HG03354 (cell line): ENCODE data around the gene FBXO10.
A peak's percentile ranks its signal among the peaks of the same experiment; 100 is the strongest.
"Not testable (repeated sequence)": the region's sequence is repeated elsewhere in the genome, so short reads cannot be mapped to it uniquely, and the experiment has no call there.

Experiments used
- ATAC-seq: cut with Tn5 transposase; IDR thresholded peaks from one replicate; pipeline ENCODE4 v1.9.1; 2021; ENCODE audit warnings: mild to moderate bottlenecking; ENCODE audit not compliant: unreplicated experiment, poor library complexity, severe bottlenecking

The FBXO10 gene

GRCh38 chr9:37575921-37576721 is at the start of gene FBXO10:
Gene FBXO10, minus strand, starts transcription at chr9:37576380. Its CDS starts 34,612 bp downstream, at chr9:37541768.
- peak; percentile 84 for ATAC-seq

GRCh38 chr9:37625758-37626147 is 49.6 kb upstream of the FBXO10 start:
- no peak for ATAC-seq

- ATAC-seq, result no peak
These were observed 49.0 kb upstream of the FBXO10 start for GRCh38 chr9:37625036-37625757.

- ATAC-seq, result no peak
These were observed 47.9 kb upstream of the FBXO10 start for GRCh38 chr9:37624073-37624472.

- ATAC-seq, result no peak
These were observed 47.1 kb upstream of the FBXO10 start for GRCh38 chr9:37623267-37623666.

GRCh38 chr9:37622462-37622861 is 46.3 kb upstream of the FBXO10 start:
- no peak for ATAC-seq

GRCh38 chr9:37621273-37622121 is 45.3 kb upstream of the FBXO10 start:
- no peak for ATAC-seq

- no peak for ATAC-seq
These were observed 44.2 kb upstream of the FBXO10 start for GRCh38 chr9:37620396-37620795.

GRCh38 chr9:37619806-37620205 is 43.6 kb upstream of the FBXO10 start:
- no peak for ATAC-seq

- ATAC-seq, result no peak
These were observed 42.6 kb upstream of the FBXO10 start for GRCh38 chr9:37618817-37619216.

- ATAC-seq, result no peak
These were observed 41.7 kb upstream of the FBXO10 start for GRCh38 chr9:37617832-37618231.

GRCh38 chr9:37617161-37617560 is 41.0 kb upstream of the FBXO10 start:
- no peak for ATAC-seq

- ATAC-seq, result no peak
These were observed 35.8 kb upstream of the FBXO10 start for GRCh38 chr9:37611961-37612360.

- ATAC-seq, result no peak
These were observed 34.8 kb upstream of the FBXO10 start for GRCh38 chr9:37611014-37611413.

- no peak for ATAC-seq
These were observed 33.7 kb upstream of the FBXO10 start for GRCh38 chr9:37609735-37610397.

GRCh38 chr9:37608250-37608649 is 32.1 kb upstream of the FBXO10 start:
- ATAC-seq, result no peak

GRCh38 chr9:37604296-37604695 is 28.1 kb upstream of the FBXO10 start:
- ATAC-seq, result no peak

GRCh38 chr9:37602817-37603216 is 26.6 kb upstream of the FBXO10 start:
- ATAC-seq, result no peak

- ATAC-seq, result not testable (repeated sequence)
These were observed 25.9 kb upstream of the FBXO10 start for GRCh38 chr9:37602061-37602460.

- ATAC-seq, result no peak
These were observed 20.3 kb upstream of the FBXO10 start for GRCh38 chr9:37596504-37596903.
